HEK293 (cell line): ENCODE results near the gene LRP1.

Experiments
- CTCF ChIP-seq: fragments of 450-650 bp; formaldehyde crosslinking; IDR thresholded peaks from 2 replicates; pipeline ENCODE4 v1.5.1; 2016; ENCODE audit warnings: missing biosample characterization, missing genetic modification characterization
- FEZF1 ChIP-seq: fragments of 450-650 bp; formaldehyde crosslinking; IDR thresholded peaks from 2 replicates; pipeline ENCODE4 v1.5.1; 2016; ENCODE audit warnings: missing biosample characterization, missing genetic modification characterization
- KLF1 ChIP-seq: fragments of 450-650 bp; formaldehyde crosslinking; IDR thresholded peaks from 2 replicates; pipeline ENCODE4 v1.5.1; 2016; ENCODE audit warnings: missing biosample characterization, missing genetic modification characterization
- ZNF600 ChIP-seq: fragments of 450-650 bp; formaldehyde crosslinking; IDR thresholded peaks from 2 replicates; pipeline ENCODE4 v1.5.1; 2016; ENCODE audit warnings: missing biosample characterization, missing genetic modification characterization

GRCh38 chr12:57138526-57139272 is 10.4 kb downstream of the LRP1 start:
- no peak for TF ChIP-seq CTCF (tag by site-specific recombination)
- TF ChIP-seq ZNF600 (tag by site-specific recombination): no peak
- 0 out of 2 replicates have a peak, but pooled peaks have one; percentile 33 for TF ChIP-seq KLF1 (tag by site-specific recombination)
- TF ChIP-seq FEZF1: no peak
